Keratinocyte (primary cell): ENCODE results near the gene MTA3.

Experiments used
- CTCF ChIP-seq, 3 experiments: IDR thresholded peaks in 1 of 3; conservative IDR thresholded peaks in 1 of 3; optimal IDR thresholded peaks in 1 of 3; 2 replicates in 2 of 3; 3 replicates in 1 of 3; pipeline versions ENCODE3 to v1.5.1; 2011; ENCODE audit warnings: low read length in 3 of 3, mild to moderate bottlenecking in 3 of 3, moderate library complexity in 2 of 3, control low read depth in 1 of 3, inconsistent platforms in 1 of 3; ENCODE audit not compliant: insufficient read depth in 2 of 3; ENCODE audit errors: extremely low read depth in 1 of 3
- EZH2 ChIP-seq: IDR thresholded peaks from one replicate; pipeline ENCODE4 v1.6.1; 2012; ENCODE audit warnings: inconsistent platforms, mild to moderate bottlenecking, low read length, moderate library complexity

- TF ChIP-seq CTCF (optimal IDR thresholded peaks at IDR 0.05 in 1 of 3, IDR thresholded peaks at IDR 0.05 in 1 of 3, conservative IDR thresholded peaks at IDR 0.05 in 1 of 3; ENCODE audit: extremely low read depth in 1 of 3, insufficient read depth in 2 of 3, low read length in 3 of 3) (no peak), EZH2 (no peak)
These were observed 221.3 kb downstream of the MTA3 start for GRCh38 chr2:42789751-42790150.
